Heart right ventricle (tissue), 16 donors: Measurements from ENCODE around the gene AURKA. TPM values are rescaled to one million over a fixed set of nuclear protein-coding genes. Genes with fewer than 3 reads are reported as not detected.

ENCODE experiments used
- ATAC-seq, 8 donors: fragments of 200-7000 bp; cut with Tn5 transposase; one replicate each; pipeline ENCODE4 v1.9.1; 2020; ENCODE audit warnings: mild to moderate bottlenecking in 8 of 8, moderate library complexity in 8 of 8, moderate number of reproducible peaks in 1 of 8
- DNase-seq, 2 donors: peaks; one replicate each; pipeline ENCODE4 v3.0.0-alpha.2; 2020
- H3K27ac ChIP-seq, 10 donors: fragments of 200-600 bp; sonication (generic) in 2 of 10; one replicate each; pipeline versions ENCODE4 v1.5.0 to v1.8.0; 2020 to 2022; ENCODE audit warnings: mild to moderate bottlenecking in 3 of 10
- H3K27me3 ChIP-seq, 7 donors: fragments of 200-600 bp; one replicate each; pipeline ENCODE4 v1.8.0; 2021 to 2022; ENCODE audit warnings: mild to moderate bottlenecking in 2 of 7
- H3K36me3 ChIP-seq, 9 donors: fragments of 200-600 bp; sonication (generic) in 1 of 9; one replicate each; pipeline versions ENCODE4 v1.5.0 to v1.8.0; 2020 to 2022; ENCODE audit warnings: mild to moderate bottlenecking in 2 of 9
- H3K4me1 ChIP-seq, 9 donors: fragments of 200-600 bp; sonication (generic) in 1 of 9; one replicate each; pipeline versions ENCODE4 v1.5.0 to v1.8.0; 2020 to 2022; ENCODE audit warnings: mild to moderate bottlenecking in 4 of 9
- H3K4me3 ChIP-seq, 10 donors: fragments of 200-600 bp; sonication (generic) in 2 of 10; one replicate each; pipeline versions ENCODE4 v1.5.0 to v1.8.0; 2020 to 2022; ENCODE audit warnings: mild to moderate bottlenecking in 7 of 10, moderate library complexity in 2 of 10
- H3K9me3 ChIP-seq, 11 donors: fragments of 200-600 bp in 10 of 11; sonication (generic) in 2 of 11; one replicate each; pipeline versions ENCODE4 v1.5.0 to v1.8.0; 2013 to 2022; ENCODE audit warnings: mild to moderate bottlenecking in 2 of 11, control low read depth in 1 of 11, moderate library complexity in 1 of 11
- WGBS, 2 donors: extraction: QIAGEN DNeasy Blood & Tissue Kit; methylation state at CpG; one replicate each; pipeline ENCODE4 v1.1.7; 2013; ENCODE audit warnings: inconsistent platforms in 1 of 2; 5-methylcytosine and 5-hydroxymethylcytosine counted together
- intact Hi-C, 10 donors: fragments of 100-400 bp; cut with DNase I; formaldehyde crosslinking; loops; one replicate each; pipeline versions ENCODE4 v1.11.1 to v1.14.2; 2022
- polyA plus RNA-seq, 2 donors: library from polyadenylated mRNA; stranded (reverse); fragments of 200-250 nt; gene quantifications; one replicate each; pipeline ENCODE4 v1.2.3, GENCODE V29; 2013
- total RNA-seq, 10 donors: library from RNA; stranded (reverse); fragmentation: NEBNext Ultra II Directional in 3 of 10; extraction: Animal tissue kit (Norgen Biotek cat#: 25700) in 3 of 10; gene quantifications; one replicate each; pipeline versions ENCODE4 v1.2.1 to v1.2.4, GENCODE V29; 2021 to 2023
- TF ChIP-seq, protein P1 (sequence below), 9 donors: fragments of 200-600 bp; sonication (generic) in 2 of 9; IDR thresholded peaks; one replicate each; pipeline versions ENCODE4 v1.5.0 to v1.8.0; 2021 to 2022; ENCODE audit warnings: antibody characterized with exemption in 9 of 9, mild to moderate bottlenecking in 5 of 9, moderate library complexity in 1 of 9
- donor health status: Arrhythmogenic right ventricular cardiomyopathy.
- donor health status: ischemic (EF 13 %, LVEDD 7.1; RV severe dilation, severe dysfunction).
- donor health status: healthy with polysubstance abuse.
- donor health status: DM: no; HTN: yes; CAD: no.
- donor health status: DM: no; HTN: no; CAD: no.
- donor health status: ischemic (EF 25% LVEDD 6.9; RV normal size, moderate dysfunction).
- donor health status: ischemic (EF 25% LVEDD 5.7; RV mildly dilated, moderate dysfunction).
- donor health status: healthy.
- donor health status: DM: yes; HTN: yes; CAD: no.
- donor health status: Ischemic cardiomyopathy.
- donor health status: ischemic (EF 35%, LVEDD 5.7; RV mildly dilated, moderate dysfunction).
- donor health status: nonischemic (EF 11% LVEDD 7.7; RV severe dilation, severe dysfunction).
- donor health status: DM: yes; HTN: yes; CAD: no.
- donor health status: PGD.
- donor health status: ischemic (EF 29% LVEDD 5.4; RV normal size, mild dysfunction).
- donor health status: nonischemic (EF 23%, LVEDD 6.1; RV moderate dilation, normal function).

Gene AURKA
- total and polyA plus RNA-seq, 12 donors, result 2.4 to 12.2 (median 7.5) TPM

GRCh38 chr20:56438284-56438683 is 46.3 kb upstream of the AURKA start:
- Histone ChIP-seq H3K4me3 (no peak overlapping the region), H3K27ac (no peak overlapping the region), H3K4me1 (peaks cover 0 to 52% (median 9%) of the 10 kb centered on the region in 9 donors), H3K36me3 (peaks cover 0 to 13% (median 0%) of the 10 kb centered on the region in 9 donors), H3K9me3 (no peaks in the 10 kb centered on the region), H3K27me3 (peaks cover 0 to under 1% (median 0%) of the 10 kb centered on the region in 7 donors)
- intact Hi-C loops, result no loop called here
- WGBS, 2 donors, result 97 to 99% methylated on average over 4 of the region's 4 CpGs
- ATAC-seq (no peak), DNase-seq (no peak)
- TF ChIP-seq, protein P1, sequence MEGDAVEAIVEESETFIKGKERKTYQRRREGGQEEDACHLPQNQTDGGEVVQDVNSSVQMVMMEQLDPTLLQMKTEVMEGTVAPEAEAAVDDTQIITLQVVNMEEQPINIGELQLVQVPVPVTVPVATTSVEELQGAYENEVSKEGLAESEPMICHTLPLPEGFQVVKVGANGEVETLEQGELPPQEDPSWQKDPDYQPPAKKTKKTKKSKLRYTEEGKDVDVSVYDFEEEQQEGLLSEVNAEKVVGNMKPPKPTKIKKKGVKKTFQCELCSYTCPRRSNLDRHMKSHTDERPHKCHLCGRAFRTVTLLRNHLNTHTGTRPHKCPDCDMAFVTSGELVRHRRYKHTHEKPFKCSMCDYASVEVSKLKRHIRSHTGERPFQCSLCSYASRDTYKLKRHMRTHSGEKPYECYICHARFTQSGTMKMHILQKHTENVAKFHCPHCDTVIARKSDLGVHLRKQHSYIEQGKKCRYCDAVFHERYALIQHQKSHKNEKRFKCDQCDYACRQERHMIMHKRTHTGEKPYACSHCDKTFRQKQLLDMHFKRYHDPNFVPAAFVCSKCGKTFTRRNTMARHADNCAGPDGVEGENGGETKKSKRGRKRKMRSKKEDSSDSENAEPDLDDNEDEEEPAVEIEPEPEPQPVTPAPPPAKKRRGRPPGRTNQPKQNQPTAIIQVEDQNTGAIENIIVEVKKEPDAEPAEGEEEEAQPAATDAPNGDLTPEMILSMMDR (IDR thresholded peaks at IDR 0.05), result no peak

GRCh38 chr20:56437196-56437960 is 45.4 kb upstream of the AURKA start:
- intact Hi-C loops, result no loop called here
- TF ChIP-seq, protein P1 (IDR thresholded peaks at IDR 0.05), result no peak
- no peak overlapping the region for H3K4me3 ChIP-seq
- H3K4me1 ChIP-seq, result peaks cover 0 to 44% (median 9%) of the 10 kb centered on the region in 9 donors
- no peak overlapping the region for H3K27ac ChIP-seq
- peaks cover 0 to 5% (median 0%) of the 10 kb centered on the region in 7 donors for H3K27me3 ChIP-seq
- DNase-seq, result no peak
- H3K36me3 ChIP-seq, result peaks cover 0 to 13% (median 0%) of the 10 kb centered on the region in 9 donors
- 91 to 96% methylated on average over 20 of the region's 20 CpGs for WGBS, 2 donors
- ATAC-seq, result no peak
- no peaks in the 10 kb centered on the region for H3K9me3 ChIP-seq

- H3K36me3 ChIP-seq, result peaks cover 0 to 13% (median 0%) of the 10 kb centered on the region in 9 donors
- peaks cover 0 to 29% (median 7%) of the 10 kb centered on the region in 9 donors for H3K4me1 ChIP-seq
- H3K27ac ChIP-seq, result peak overlapping the region in 1 of 10 donors; percentile 9
- H3K27me3 ChIP-seq, result peaks cover 0 to 11% (median 3%) of the 10 kb centered on the region in 7 donors
- DNase-seq, result no peak
- no peak overlapping the region for H3K4me3 ChIP-seq
- intact Hi-C loops, result no loop called here
- no peaks in the 10 kb centered on the region for H3K9me3 ChIP-seq
- peak in 6 of 8 donors; percentile 39 to 81 (median 65) for ATAC-seq
- TF ChIP-seq, protein P1 (IDR thresholded peaks at IDR 0.05), result no peak
- 42 to 47% methylated on average over 6 of the region's 6 CpGs for WGBS, 2 donors
Observed at GRCh38 chr20:56433880-56434255, 41.9 kb upstream of the AURKA start.

DNA sequence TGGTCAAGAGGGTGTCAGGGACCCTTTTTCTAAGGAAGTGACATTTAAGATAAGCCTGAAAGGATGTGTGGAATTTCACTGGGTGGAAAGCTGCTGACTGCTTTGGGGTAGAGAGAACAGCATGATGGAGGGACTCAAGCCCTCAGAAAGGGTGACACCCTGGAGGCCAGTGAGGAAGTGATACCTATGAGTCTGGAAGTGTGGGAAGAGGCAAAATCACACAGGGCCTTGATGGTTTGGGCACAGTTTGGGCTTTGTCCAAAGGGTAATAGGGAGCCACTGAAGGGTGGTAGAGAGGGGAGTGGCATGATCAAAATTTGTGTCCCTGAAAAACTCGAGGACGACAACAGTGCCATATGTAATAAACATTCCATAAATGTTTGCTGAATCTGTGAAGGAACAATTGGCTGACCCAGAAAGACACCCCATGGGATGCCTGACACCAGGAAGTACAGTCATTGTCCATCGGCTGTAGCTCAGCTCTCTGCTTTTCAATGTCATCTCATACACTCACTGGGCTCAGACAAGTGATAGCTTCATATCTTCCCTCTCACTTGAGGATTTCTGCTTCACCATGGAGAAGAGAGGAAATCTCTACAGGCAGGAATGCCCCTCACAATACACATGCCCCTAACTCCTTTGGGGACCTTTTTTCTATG is 41.3 kb upstream of the AURKA start:
- Histone ChIP-seq H3K27me3 (peaks cover 0 to 11% (median 3%) of the 10 kb centered on the region in 7 donors), H3K27ac (peak overlapping the region in 1 of 10 donors; percentile 9), H3K9me3 (no peaks in the 10 kb centered on the region), H3K4me3 (no peak overlapping the region), H3K36me3 (peaks cover 0 to 13% (median 0%) of the 10 kb centered on the region in 9 donors), H3K4me1 (peaks cover 0 to 34% (median 7%) of the 10 kb centered on the region in 9 donors)
- DNase-seq (no peak), ATAC-seq (peak in 2 of 8 donors; percentile 21 to 26)
- TF ChIP-seq, protein P1 (IDR thresholded peaks at IDR 0.05), result no peak
- intact Hi-C loops, result no loop called here
- WGBS, 2 donors, result 26 to 45% methylated on average over 3 of the region's 3 CpGs
